ENCODE measurements around the gene DRD1.

DNA sequence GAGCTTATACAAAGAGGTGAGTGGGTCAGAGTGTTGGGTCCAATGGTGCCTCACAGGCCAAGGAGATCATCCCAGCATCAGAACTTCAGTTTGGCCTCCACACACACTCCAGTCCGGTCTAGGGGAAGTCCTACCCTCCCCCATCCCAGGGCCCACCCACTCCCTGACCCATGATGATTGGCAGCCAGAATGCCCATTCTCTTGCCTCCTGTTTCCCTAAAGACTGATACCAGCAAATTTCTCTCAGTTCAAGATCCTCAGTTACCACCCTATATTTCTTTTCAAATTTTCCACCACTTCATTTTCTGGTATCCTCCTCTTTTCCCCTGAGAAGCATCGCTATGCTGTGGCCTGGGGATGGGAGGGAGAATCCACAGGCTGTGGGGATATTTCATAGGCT, 21.9 kb downstream of the DRD1 start:
- TF ChIP-seq FOXM1 (IDR thresholded peaks at IDR 0.05; ENCODE audit: low read depth) = no peak
- TF ChIP-seq JUND (IDR thresholded peaks at IDR 0.05) = no peak
- TF ChIP-seq, protein P1, sequence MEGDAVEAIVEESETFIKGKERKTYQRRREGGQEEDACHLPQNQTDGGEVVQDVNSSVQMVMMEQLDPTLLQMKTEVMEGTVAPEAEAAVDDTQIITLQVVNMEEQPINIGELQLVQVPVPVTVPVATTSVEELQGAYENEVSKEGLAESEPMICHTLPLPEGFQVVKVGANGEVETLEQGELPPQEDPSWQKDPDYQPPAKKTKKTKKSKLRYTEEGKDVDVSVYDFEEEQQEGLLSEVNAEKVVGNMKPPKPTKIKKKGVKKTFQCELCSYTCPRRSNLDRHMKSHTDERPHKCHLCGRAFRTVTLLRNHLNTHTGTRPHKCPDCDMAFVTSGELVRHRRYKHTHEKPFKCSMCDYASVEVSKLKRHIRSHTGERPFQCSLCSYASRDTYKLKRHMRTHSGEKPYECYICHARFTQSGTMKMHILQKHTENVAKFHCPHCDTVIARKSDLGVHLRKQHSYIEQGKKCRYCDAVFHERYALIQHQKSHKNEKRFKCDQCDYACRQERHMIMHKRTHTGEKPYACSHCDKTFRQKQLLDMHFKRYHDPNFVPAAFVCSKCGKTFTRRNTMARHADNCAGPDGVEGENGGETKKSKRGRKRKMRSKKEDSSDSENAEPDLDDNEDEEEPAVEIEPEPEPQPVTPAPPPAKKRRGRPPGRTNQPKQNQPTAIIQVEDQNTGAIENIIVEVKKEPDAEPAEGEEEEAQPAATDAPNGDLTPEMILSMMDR (IDR thresholded peaks at IDR 0.05) = no peak
- no peak for TF ChIP-seq YY1 (IDR thresholded peaks at IDR 0.05; ENCODE audit: low read depth)
- TF ChIP-seq POLR2AphosphoS5 (IDR thresholded peaks at IDR 0.05; ENCODE audit: low read depth, low read length) = no peak
- TF ChIP-seq, protein P2, sequence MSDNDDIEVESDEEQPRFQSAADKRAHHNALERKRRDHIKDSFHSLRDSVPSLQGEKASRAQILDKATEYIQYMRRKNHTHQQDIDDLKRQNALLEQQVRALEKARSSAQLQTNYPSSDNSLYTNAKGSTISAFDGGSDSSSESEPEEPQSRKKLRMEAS (IDR thresholded peaks at IDR 0.05; ENCODE audit: low read depth) = no peak

Measured in SK-N-SH (cell line).